Fibroblast of villous mesenchyme (primary cell): Measurements from ENCODE around the gene TFPI. TPM values are rescaled to one million over a fixed set of nuclear protein-coding genes. Genes with fewer than 3 reads are reported as not detected.
"Not testable (repeated sequence)": the region's sequence is repeated elsewhere in the genome, so short reads cannot be mapped to it uniquely, and the experiment has no call there.

Experiments
- DNase-seq: peaks from one replicate; pipeline ENCODE4 v3.0.0-alpha.2; 2010; ENCODE audit warnings: low read depth
- H3K4me3 ChIP-seq: 2 replicates; pipeline ENCODE4 v1.5.1; 2011; ENCODE audit warnings: low read depth, mild to moderate bottlenecking, low read length
- CTCF ChIP-seq: IDR thresholded peaks from 2 replicates; pipeline ENCODE4 v1.5.1; 2012; ENCODE audit warnings: low read depth, mild to moderate bottlenecking, low read length; ENCODE audit not compliant: insufficient read depth
- total RNA-seq: library from RNA; depleted of rRNA; stranded (reverse); fragments of >200 nt; gene quantifications from 2 replicates; pipeline ENCODE4 v1.2.3, GENCODE V29; 2012

TFPI gene
- total RNA-seq, 1 donor = 126 TPM

- DNase-seq = no peak
- H3K4me3 ChIP-seq = no peak overlapping the region
- TF ChIP-seq CTCF = no peak
Measured at GRCh38 chr2:187573722-187574121, 19.5 kb upstream of the TFPI start.

- DNase-seq, H3K4me3 ChIP-seq: not testable (repeated sequence)
Measured at GRCh38 chr2:187571996-187572395, 17.8 kb upstream of the TFPI start.

GRCh38 chr2:187569571-187569970 lies 15.3 kb upstream of the TFPI start:
- no peak for TF ChIP-seq CTCF
- no peak for DNase-seq
- no peak overlapping the region for H3K4me3 ChIP-seq

GRCh38 chr2:187569042-187569441 lies 14.8 kb upstream of the TFPI start:
- no peak for TF ChIP-seq CTCF
- no peak for DNase-seq
- no peak overlapping the region for H3K4me3 ChIP-seq

GRCh38 chr2:187567126-187567525 lies 12.9 kb upstream of the TFPI start:
- TF ChIP-seq CTCF = no peak
- peak; percentile 75 for DNase-seq
- no peak overlapping the region for H3K4me3 ChIP-seq

GRCh38 chr2:187566712-187567111 lies 12.5 kb upstream of the TFPI start:
- TF ChIP-seq CTCF = no peak

GRCh38 chr2:187566266-187566665 lies 12.0 kb upstream of the TFPI start:
- no peak overlapping the region for H3K4me3 ChIP-seq
- no peak for TF ChIP-seq CTCF
- no peak for DNase-seq

More at GRCh38 chr2:187566712-187567111, 12.5 kb upstream of the TFPI start:
- DNase-seq = no peak
- H3K4me3 ChIP-seq = no peak overlapping the region

GRCh38 chr2:187565618-187566017 lies 11.4 kb upstream of the TFPI start:
- not testable (repeated sequence) for H3K4me3 ChIP-seq, DNase-seq

GRCh38 chr2:187556493-187556892 lies 2.3 kb upstream of the TFPI start:
- DNase-seq, H3K4me3 ChIP-seq: not testable (repeated sequence)
